ENCODE measurements around the gene RNF208.
"Not testable (repeated sequence)": the region's sequence is repeated elsewhere in the genome, so short reads cannot be mapped to it uniquely, and the experiment has no call there.

RNF208 gene

GRCh38 chr9:137222190-137223077 is at the start of gene RNF208:
Gene RNF208 (minus strand): TSS chr9:137222240. CDS start chr9:137221212, 1,028 bp downstream.
- no peak for DNase-seq

- DNase-seq: no peak
These were observed 49.6 kb upstream of the RNF208 start for GRCh38 chr9:137271696-137272076.

GRCh38 chr9:137270929-137271695 is 49.1 kb upstream of the RNF208 start:
- DNase-seq: peak; percentile 33

GRCh38 chr9:137269231-137269772 is 47.3 kb upstream of the RNF208 start:
- no peak for DNase-seq

GRCh38 chr9:137268538-137269201 is 46.6 kb upstream of the RNF208 start:
- no peak for DNase-seq

- no peak for DNase-seq
These were observed 45.9 kb upstream of the RNF208 start for GRCh38 chr9:137267933-137268355.

- DNase-seq: no peak
These were observed 44.8 kb upstream of the RNF208 start for GRCh38 chr9:137266585-137267453.

- DNase-seq: no peak
These were observed 44.1 kb upstream of the RNF208 start for GRCh38 chr9:137266162-137266527.

- DNase-seq: no peak
These were observed 43.6 kb upstream of the RNF208 start for GRCh38 chr9:137265496-137266161.

GRCh38 chr9:137264067-137264466 is 42.0 kb upstream of the RNF208 start:
- no peak for DNase-seq

- DNase-seq: no peak
These were observed 41.5 kb upstream of the RNF208 start for GRCh38 chr9:137263506-137263905.

- no peak for DNase-seq
These were observed 40.9 kb upstream of the RNF208 start for GRCh38 chr9:137262909-137263285.

GRCh38 chr9:137262173-137262908 is 40.3 kb upstream of the RNF208 start:
- DNase-seq: not testable (repeated sequence)

GRCh38 chr9:137256856-137257255 is 34.8 kb upstream of the RNF208 start:
- DNase-seq: no peak

GRCh38 chr9:137256362-137256761 is 34.3 kb upstream of the RNF208 start:
- DNase-seq: no peak

GRCh38 chr9:137255448-137256114 is 33.5 kb upstream of the RNF208 start:
- no peak for DNase-seq

GRCh38 chr9:137254624-137255447 is 32.8 kb upstream of the RNF208 start, which contains the start of gene NELFB:
Gene NELFB (plus strand): TSS chr9:137255327.
- DNase-seq: peak; percentile 94

- DNase-seq: no peak
These were observed 31.9 kb upstream of the RNF208 start for GRCh38 chr9:137253717-137254623.
